K562 (cell line): ENCODE results near the gene ADAP1. TPM values are rescaled to one million over a fixed set of nuclear protein-coding genes. Genes with fewer than 3 reads are reported as not detected.

Experiments used
- ATAC-seq: fragments of 200-7000 bp; cut with Tn5 transposase; 3 replicates; pipeline ENCODE4 v1.9.1; 2020; ENCODE audit warnings: moderate library complexity
- BruUV-seq: library from RNA; stranded (reverse); fragments of 400-500 nt; replicated peaks from 2 replicates; lab custom pipeline; 2021; lab: Mats Ljungman, UMichigan
- CTCF ChIA-PET: fragments of 300-600 bp; formaldehyde crosslinking; extraction: SDS; loops from one replicate; lab custom pipeline; 2021; ENCODE audit warnings: low intra/inter-chr PET ratio; lab: Yijun Ruan, JAX
- POLR2A ChIA-PET: fragments of 300-600, 350-650 bp; sonication (Branson Sonifier 250); formaldehyde crosslinking; extraction: SDS; loops from one replicate; lab custom pipeline; 2021; ENCODE audit warnings: antibody characterized with exemption, inconsistent platforms; lab: Yijun Ruan, JAX
- DNase-seq, 4 experiments: peaks; one replicate each; pipeline versions ENCODE4 v3.0.0 to v3.0.0-alpha.2; 2011 to 2018; ENCODE audit warnings: low spot score in 3 of 4, mixed read lengths in 3 of 4; ENCODE audit errors: extremely low read depth in 1 of 4
- FAIRE-seq: peaks from 2 replicates; lab custom pipeline; 2011; peaks lifted over from hg19 to GRCh38; lab: Jason Lieb, UNC
- H2AFZ ChIP-seq: 2 replicates; pipeline ENCODE4 v1.6.0; 2011; ENCODE audit warnings: low read depth, low read length, control low read depth, inconsistent platforms
- H3K27ac ChIP-seq: fragments of 200-600 bp; 3 replicates; pipeline ENCODE4 v1.8.0; 2011; ENCODE audit warnings: low read depth, mild to moderate bottlenecking, control low read depth, inconsistent platforms, low read length, moderate library complexity, mixed read lengths; ENCODE audit errors: extremely low read depth
- H3K27me3 ChIP-seq, 2 experiments: fragments of 300-600 bp in 1 of 2; 2 replicates in 1 of 2; 3 replicates in 1 of 2; pipeline versions ENCODE4 v1.6.0 to v1.8.0; 2011; ENCODE audit warnings: inconsistent platforms in 2 of 2, low read length in 2 of 2, mild to moderate bottlenecking in 1 of 2, mixed read lengths in 1 of 2, moderate library complexity in 1 of 2; ENCODE audit not compliant: control insufficient read depth in 2 of 2, insufficient read depth in 2 of 2
- H3K36me3 ChIP-seq: fragments of 300-600 bp; 3 replicates; pipeline ENCODE4 v1.8.0; 2011; ENCODE audit warnings: mild to moderate bottlenecking, low read length, inconsistent platforms; ENCODE audit not compliant: control insufficient read depth, insufficient read depth
- H3K4me1 ChIP-seq, 2 experiments: fragments of 200-600 bp in 1 of 2; replicated peaks in 1 of 2; 2 replicates in 1 of 2; 3 replicates in 1 of 2; pipeline versions ENCODE4 v1.5.1 to v1.8.0; 2011; ENCODE audit warnings: inconsistent platforms in 2 of 2, low read length in 2 of 2, mild to moderate bottlenecking in 1 of 2, mixed read lengths in 1 of 2, moderate library complexity in 1 of 2; ENCODE audit not compliant: control insufficient read depth in 2 of 2, insufficient read depth in 2 of 2
- H3K4me2 ChIP-seq: 2 replicates; pipeline ENCODE4 v1.6.1; 2011; ENCODE audit warnings: low read length, control low read depth, inconsistent platforms, mixed read lengths; ENCODE audit not compliant: insufficient read depth
- H3K4me3 ChIP-seq: fragments of 200-600 bp; sonication (generic), shearing (Covaris generic); 2 replicates; pipeline ENCODE4 v1.5.1; 2016; ENCODE audit warnings: control low read depth, inconsistent platforms
- H3K79me2 ChIP-seq: fragments of 200-600 bp; 3 replicates; pipeline ENCODE4 v1.8.0; 2011; ENCODE audit warnings: low read length, inconsistent platforms; ENCODE audit not compliant: control insufficient read depth, insufficient read depth
- H3K9ac ChIP-seq, 2 experiments: 2 replicates each; pipeline versions ENCODE4 v1.6.0 to v1.6.1; 2011; ENCODE audit warnings: low read depth in 2 of 2, low read length in 2 of 2, control low read depth in 1 of 2, inconsistent platforms in 1 of 2, mild to moderate bottlenecking in 1 of 2, mixed read lengths in 1 of 2; ENCODE audit not compliant: insufficient read depth in 1 of 2
- H3K9me1 ChIP-seq: one replicate; pipeline ENCODE4 v1.6.0; 2011; ENCODE audit warnings: inconsistent platforms, mild to moderate bottlenecking, low read length, moderate library complexity; ENCODE audit not compliant: control insufficient read depth, insufficient read depth
- H3K9me3 ChIP-seq: replicated peaks from 2 replicates; pipeline ENCODE4 v1.5.1; 2011; ENCODE audit warnings: low read depth, low read length, inconsistent platforms; ENCODE audit not compliant: control insufficient read depth, insufficient read depth
- H4K20me1 ChIP-seq: replicated peaks from 2 replicates; pipeline ENCODE4 v1.6.1; 2011; ENCODE audit warnings: low read length, inconsistent platforms, mixed read lengths; ENCODE audit not compliant: control insufficient read depth, insufficient read depth
- ETS2 ChIP-seq: IDR thresholded peaks from 2 replicates; pipeline ENCODE4 v1.6.1; 2016; ENCODE audit warnings: borderline replicate concordance, missing genetic modification characterization, mild to moderate bottlenecking, moderate library complexity, missing compliant biosample characterization; ENCODE audit not compliant: poor library complexity, severe bottlenecking
- FOSL1 ChIP-seq: fragments of 200-800 bp; sonication (Bioruptor generic); conservative IDR thresholded peaks from 2 replicates; pipeline ENCODE4 v1.6.1; 2016; ENCODE audit warnings: missing genetic modification characterization, missing compliant biosample characterization
- GTF2F1 ChIP-seq: IDR thresholded peaks from 2 replicates; pipeline ENCODE4 v1.6.1; 2011; ENCODE audit warnings: low read depth, low read length, improper control_type of control experiment
- HNRNPL ChIP-seq: fragments of 200-400 bp; formaldehyde crosslinking; IDR thresholded peaks from 2 replicates; pipeline ENCODE4 v1.6.1; 2017; ENCODE audit warnings: low read depth, mild to moderate bottlenecking, low read length
- MYBL2 ChIP-seq, 2 experiments: fragments of 450-650 bp in 1 of 2; sonication (generic) in 1 of 2; formaldehyde crosslinking in 1 of 2; IDR thresholded peaks; 2 replicates each; pipeline versions ENCODE4 v1.6.1 to v1.8.1; 2017 to 2022; ENCODE audit warnings: borderline replicate concordance in 1 of 2, inconsistent platforms in 1 of 2, low read depth in 1 of 2, mild to moderate bottlenecking in 1 of 2, missing genetic modification reagents in 1 of 2, moderate library complexity in 1 of 2
- POLR2G ChIP-seq: fragments of 200-400 bp; formaldehyde crosslinking; IDR thresholded peaks from 2 replicates; pipeline ENCODE4 v1.6.1; 2017; ENCODE audit warnings: low read depth, mild to moderate bottlenecking, antibody characterized with exemption, low read length, moderate library complexity
- RBM22 ChIP-seq: fragments of 200-400 bp; formaldehyde crosslinking; IDR thresholded peaks from 2 replicates; pipeline ENCODE4 v1.6.1; 2018; ENCODE audit warnings: low read length, low read depth; ENCODE audit not compliant: poor library complexity, severe bottlenecking
- SIX5 ChIP-seq, 2 experiments: IDR thresholded peaks; 2 replicates each; pipeline ENCODE4 v1.6.1; 2011; ENCODE audit warnings: low read length in 2 of 2, borderline replicate concordance in 1 of 2, low read depth in 1 of 2, mild to moderate bottlenecking in 1 of 2, moderate library complexity in 1 of 2; ENCODE audit not compliant: insufficient read depth in 1 of 2
- SUPT5H ChIP-seq: fragments of 450-650 bp; IDR thresholded peaks from 2 replicates; pipeline ENCODE4 v1.6.1; 2016
- ZNF143 ChIP-seq: sonication (generic); formaldehyde crosslinking; IDR thresholded peaks from 2 replicates; pipeline ENCODE4 v1.9.0; 2022; ENCODE audit warnings: mild to moderate bottlenecking, missing genetic modification reagents
- ZNF778 ChIP-seq: fragments of 450-650 bp; formaldehyde crosslinking; IDR thresholded peaks from 2 replicates; pipeline ENCODE4 v1.4.0; 2020; ENCODE audit warnings: mild to moderate bottlenecking, moderate library complexity
- WGBS: fragments of 100-300 bp; shearing (Covaris generic); methylation state at CpG from one replicate; pipeline ENCODE4 v1.1.6; 2016; ENCODE audit warnings: low coverage, mixed read lengths; ENCODE audit not compliant: insufficient coverage; ENCODE audit errors: missing lambda C conversion rate; 5-methylcytosine and 5-hydroxymethylcytosine counted together
- in situ Hi-C: fragments of 300-500 bp; cut with MboI; formaldehyde crosslinking; loops from 4 replicates; pipeline ENCODE4 v1.15.0; 2018; ENCODE audit warnings: inconsistent platforms, mixed read lengths
- intact Hi-C: fragments of 100-400 bp; cut with micrococcal nuclease; formaldehyde crosslinking; loops from 2 replicates; pipeline ENCODE4 v1.14.2; 2022
- polyA plus RNA-seq, 8 experiments: library from polyadenylated mRNA; depleted of rRNA in 4 of 8; stranded (reverse) in 5 of 8; unstranded in 3 of 8; fragments of >200 nt; fragmentation: Nextera tagmentation in 2 of 8; fragmentation: Illumina TruSeq in 1 of 8; extraction: Ambion mirVana in 2 of 8; extraction: Trizol in 1 of 8; gene quantifications; 2 replicates each; pipeline versions ENCODE4 v1.2.1 to v1.2.3, GENCODE V29; 2011 to 2014; ENCODE audit warnings: inconsistent platforms in 1 of 8, missing spikeins in 1 of 8
- total RNA-seq, 7 experiments: library from RNA; depleted of rRNA in 6 of 7; stranded (reverse); fragments of >200 nt in 6 of 7; fragmentation: Illumina TruSeq in 2 of 7; extraction: Trizol in 2 of 7; gene quantifications; 2 replicates each; pipeline versions ENCODE4 v1.2.1 to v1.2.3, GENCODE V29; 2011 to 2021; ENCODE audit warnings: low replicate concordance in 1 of 7
- TF ChIP-seq, protein P1 (sequence below), 3 experiments: fragments of 200-800 bp in 1 of 3; fragments of 250-450 bp in 1 of 3; fragments of 450-650 bp in 1 of 3; sonication (Bioruptor Pico) in 1 of 3; sonication (Bioruptor generic) in 1 of 3; formaldehyde crosslinking in 1 of 3; IDR thresholded peaks; 2 replicates each; pipeline versions ENCODE4 v1.6.1 to v1.8.0; 2016 to 2022; ENCODE audit warnings: mild to moderate bottlenecking in 2 of 3, missing genetic modification characterization in 2 of 3, missing compliant biosample characterization in 1 of 3, moderate library complexity in 1 of 3

ADAP1 gene
- total and polyA plus RNA-seq, 9 of the 15 experiments (the other 6 are each of a cell fraction or from before 2014, with no cell fraction given): 0.27 to 1.4 (median 0.52) TPM; not detected in 3

DNA sequence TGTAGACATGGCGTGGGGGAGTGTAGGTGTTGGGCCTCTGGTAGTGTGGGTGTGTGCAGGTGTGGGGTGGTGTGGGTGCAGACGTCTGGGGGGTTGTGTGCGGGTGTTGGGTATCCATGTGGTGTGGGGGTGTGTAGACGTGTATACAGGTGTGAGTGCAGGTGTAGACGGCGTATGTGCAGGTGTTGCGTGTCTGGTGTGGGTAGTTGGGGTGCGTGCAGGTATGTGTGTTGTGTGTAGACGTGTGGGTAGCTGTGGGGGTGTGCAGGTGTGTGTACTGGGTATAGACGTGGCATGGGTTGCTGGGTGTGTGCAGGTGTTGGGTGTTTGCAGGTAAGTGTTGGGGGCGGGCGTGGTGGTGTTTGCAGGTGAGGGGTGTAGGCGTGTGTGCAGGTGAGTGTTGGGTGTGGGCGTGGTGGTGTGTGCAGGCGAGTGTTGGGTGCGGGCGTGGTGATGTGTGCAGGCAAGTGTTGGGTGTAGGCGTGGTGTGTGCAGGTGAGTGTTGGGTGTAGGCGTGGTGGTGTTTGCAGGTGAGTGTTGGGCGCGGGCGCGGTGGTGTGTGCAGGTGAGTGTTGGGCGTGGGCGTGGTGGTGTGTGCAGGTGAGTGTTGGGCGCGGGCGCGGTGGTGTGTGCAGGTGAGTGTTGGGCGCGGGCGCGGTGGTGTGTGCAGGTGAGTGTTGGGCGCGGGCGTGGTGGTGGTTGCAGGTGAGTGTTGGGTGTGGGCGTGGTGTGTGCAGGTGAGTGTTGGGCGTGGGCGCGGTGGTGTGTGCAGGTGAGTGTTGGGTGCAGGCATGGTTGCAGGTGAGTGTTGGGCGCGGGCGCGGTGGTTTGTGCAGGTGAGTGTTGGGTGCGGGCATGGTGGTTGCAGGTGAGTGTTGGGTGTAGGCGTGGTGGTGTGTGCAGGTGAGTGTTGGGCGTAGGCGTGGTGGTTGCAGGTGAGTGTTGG lies 61.6 kb downstream of the ADAP1 start:
- Histone ChIP-seq H3K79me2 (peaks cover 15% of the 10 kb centered on the region), H3K36me3 (peaks cover 92% of the 10 kb centered on the region; the same call in 2 of the 3 replicates), H3K4me1 (peaks cover 0 to 37% of the 10 kb centered on the region in 2 experiments; a peak in 2 of 5 replicates), H3K27me3 (no peaks in the 10 kb centered on the region), H2AFZ (no peak overlapping the region), H3K4me2 (no peak overlapping the region), H3K9me1 (no peaks in the 10 kb centered on the region), H4K20me1 (no peaks in the 10 kb centered on the region; the same call in 1 of the 2 replicates), H3K27ac (no peak overlapping the region), H3K9me3 (no peaks in the 10 kb centered on the region), H3K4me3 (no peak overlapping the region), H3K9ac (no peak overlapping the region)
- POLR2A ChIA-PET: interaction anchor here (0.6 to 1.4 kb wide), 2 partner anchors 10 to 47 kb away, joined by 3 read pairs; no protein-coding TSS in a partner anchor
- WGBS: 96% methylated on average over 7 of the region's 48 CpGs
- TF ChIP-seq GTF2F1 (no peak), FOSL1 (no peak), SUPT5H (peak; percentile 51; the same call in 1 of the 2 replicates), MYBL2 (IDR thresholded peaks at IDR 0.05; ENCODE audit: low read depth) (no peak), MYBL2 (CRISPR knock-in tag; IDR thresholded peaks at IDR 0.05; ENCODE audit: borderline replicate concordance) (no peak), ETS2 (tag) (no peak), RBM22 (peak; percentile 62), ZNF143 (CRISPR knock-in tag) (no peak), ZNF778 (CRISPR knock-in tag) (no peak), POLR2G (peak; percentile 59), HNRNPL (peak; percentile 92), SIX5 (IDR thresholded peaks at IDR 0.05; ENCODE audit: borderline replicate concordance in 1 of 2, insufficient read depth in 1 of 2, low read depth in 1 of 2, low read length in 2 of 2) (no peak)
- TF ChIP-seq, protein P1, sequence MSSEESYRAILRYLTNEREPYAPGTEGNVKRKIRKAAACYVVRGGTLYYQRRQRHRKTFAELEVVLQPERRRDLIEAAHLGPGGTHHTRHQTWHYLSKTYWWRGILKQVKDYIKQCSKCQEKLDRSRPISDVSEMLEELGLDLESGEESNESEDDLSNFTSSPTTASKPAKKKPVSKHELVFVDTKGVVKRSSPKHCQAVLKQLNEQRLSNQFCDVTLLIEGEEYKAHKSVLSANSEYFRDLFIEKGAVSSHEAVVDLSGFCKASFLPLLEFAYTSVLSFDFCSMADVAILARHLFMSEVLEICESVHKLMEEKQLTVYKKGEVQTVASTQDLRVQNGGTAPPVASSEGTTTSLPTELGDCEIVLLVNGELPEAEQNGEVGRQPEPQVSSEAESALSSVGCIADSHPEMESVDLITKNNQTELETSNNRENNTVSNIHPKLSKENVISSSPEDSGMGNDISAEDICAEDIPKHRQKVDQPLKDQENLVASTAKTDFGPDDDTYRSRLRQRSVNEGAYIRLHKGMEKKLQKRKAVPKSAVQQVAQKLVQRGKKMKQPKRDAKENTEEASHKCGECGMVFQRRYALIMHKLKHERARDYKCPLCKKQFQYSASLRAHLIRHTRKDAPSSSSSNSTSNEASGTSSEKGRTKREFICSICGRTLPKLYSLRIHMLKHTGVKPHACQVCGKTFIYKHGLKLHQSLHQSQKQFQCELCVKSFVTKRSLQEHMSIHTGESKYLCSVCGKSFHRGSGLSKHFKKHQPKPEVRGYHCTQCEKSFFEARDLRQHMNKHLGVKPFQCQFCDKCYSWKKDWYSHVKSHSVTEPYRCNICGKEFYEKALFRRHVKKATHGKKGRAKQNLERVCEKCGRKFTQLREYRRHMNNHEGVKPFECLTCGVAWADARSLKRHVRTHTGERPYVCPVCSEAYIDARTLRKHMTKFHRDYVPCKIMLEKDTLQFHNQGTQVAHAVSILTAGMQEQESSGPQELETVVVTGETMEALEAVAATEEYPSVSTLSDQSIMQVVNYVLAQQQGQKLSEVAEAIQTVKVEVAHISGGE (CRISPR knock-in tag; IDR thresholded peaks at IDR 0.05): no peak
- intact Hi-C loops (no loop called here), in situ Hi-C loops (no loop called here)
- FAIRE-seq (no peak), DNase-seq (no peak), ATAC-seq (no peak)
- CTCF ChIA-PET: no interaction called here
- no TSS peak for BruUV-seq
